WERI-Rb-1 (cell line): ENCODE data around the gene LILRB5.
"Not testable (repeated sequence)": the region's sequence is repeated elsewhere in the genome, so short reads cannot be mapped to it uniquely, and the experiment has no call there.

Experiments
- DNase-seq: peaks from one replicate; pipeline ENCODE4 v3.0.0-alpha.2; 2020
- H3K27ac ChIP-seq: fragments of 250-450 bp; sonication (Bioruptor Pico); 2 replicates; pipeline ENCODE4 v1.5.1; 2020; ENCODE audit warnings: mild to moderate bottlenecking, moderate library complexity
- H3K27me3 ChIP-seq: fragments of 250-450 bp; sonication (Bioruptor Pico); 2 replicates; pipeline ENCODE4 v1.5.1; 2021; ENCODE audit warnings: mild to moderate bottlenecking, low read depth, moderate library complexity; ENCODE audit not compliant: insufficient read depth, severe bottlenecking
- H3K36me3 ChIP-seq: fragments of 250-450 bp; sonication (Bioruptor Pico); 2 replicates; pipeline ENCODE4 v1.5.1; 2020; ENCODE audit warnings: mild to moderate bottlenecking, moderate library complexity
- H3K4me3 ChIP-seq: 2 replicates; pipeline ENCODE4 v1.5.1; 2011; ENCODE audit warnings: low read depth, mild to moderate bottlenecking, control low read depth, low read length
- H3K9me3 ChIP-seq: fragments of 250-450 bp; sonication (Bioruptor Pico); 2 replicates; pipeline ENCODE4 v1.5.1; 2021; ENCODE audit warnings: mild to moderate bottlenecking, moderate library complexity; ENCODE audit not compliant: severe bottlenecking
- CTCF ChIP-seq: IDR thresholded peaks from 2 replicates; pipeline ENCODE4 v1.5.1; 2011; ENCODE audit warnings: low read depth, mild to moderate bottlenecking, control low read depth, inconsistent platforms, low read length

LILRB5 gene

GRCh38 chr19:54252845-54253244, 4.2 kb downstream of the LILRB5 start:
- no peaks in the 10 kb centered on the region for H3K36me3 ChIP-seq
- no peak for DNase-seq
- no peak for TF ChIP-seq CTCF
- peaks cover 81% of the 10 kb centered on the region for H3K27me3 ChIP-seq
- no peak overlapping the region for H3K4me3 ChIP-seq
- no peak overlapping the region for H3K27ac ChIP-seq
- H3K9me3 ChIP-seq: no peaks in the 10 kb centered on the region

DNA sequence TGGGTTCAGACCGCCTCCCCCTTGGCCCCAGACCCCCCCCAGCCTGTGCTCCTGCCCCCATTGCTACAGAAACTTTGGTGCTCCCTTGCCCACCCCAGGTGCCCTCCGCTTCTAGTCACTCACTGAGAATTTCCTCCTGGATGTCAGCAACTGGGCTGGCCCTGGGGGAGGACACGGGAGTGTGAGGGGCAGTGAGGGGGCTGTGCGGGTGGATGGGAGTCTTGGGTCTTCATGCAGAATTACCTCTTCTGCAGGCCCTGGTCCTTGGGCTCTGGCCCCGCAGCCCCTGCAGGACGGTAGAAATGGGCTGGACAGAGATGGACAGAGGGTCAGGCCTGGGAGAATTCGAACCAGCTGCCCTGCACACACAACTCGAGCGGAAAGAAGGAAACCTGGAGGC, 4.8 kb downstream of the LILRB5 start:
- Histone ChIP-seq H3K9me3 (no peaks in the 10 kb centered on the region), H3K27ac (no peak overlapping the region), H3K27me3 (peaks cover 81% of the 10 kb centered on the region), H3K36me3 (no peaks in the 10 kb centered on the region), H3K4me3 (no peak overlapping the region)
- DNase-seq: no peak
- no peak for TF ChIP-seq CTCF

DNA sequence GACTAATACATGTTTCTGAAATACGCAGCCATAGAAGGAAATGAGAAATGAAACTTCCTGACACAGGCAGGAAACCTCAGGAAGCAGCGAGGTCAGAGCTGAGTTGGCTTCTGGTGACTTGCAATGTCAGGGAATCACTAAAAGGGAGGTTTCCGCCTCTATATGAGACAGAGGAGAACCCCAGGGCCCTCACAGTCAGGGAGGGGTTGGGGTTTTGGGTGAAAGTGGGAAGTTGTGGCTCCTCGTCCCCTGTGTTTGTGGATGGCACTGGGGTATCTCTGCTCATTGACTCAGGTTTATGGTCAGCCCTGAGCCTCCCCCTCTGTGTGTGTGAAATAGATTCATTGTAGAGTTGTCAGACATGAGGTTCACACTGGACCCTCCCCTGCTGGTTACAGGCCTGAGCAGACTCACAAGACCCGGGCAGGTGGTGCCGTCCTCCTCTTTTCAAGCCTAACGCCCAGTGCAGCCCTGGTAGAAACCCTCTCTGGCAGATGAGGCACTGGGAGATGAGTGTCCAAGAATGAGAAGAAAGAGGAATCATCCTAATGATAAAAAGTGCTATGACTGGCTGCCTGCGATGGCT, 9.0 kb downstream of the LILRB5 start:
- no peak for DNase-seq
- H3K27ac ChIP-seq: no peak overlapping the region
- no peaks in the 10 kb centered on the region for H3K9me3 ChIP-seq
- TF ChIP-seq CTCF: no peak
- H3K4me3 ChIP-seq: no peak overlapping the region
- no peaks in the 10 kb centered on the region for H3K36me3 ChIP-seq
- H3K27me3 ChIP-seq: peaks cover 62% of the 10 kb centered on the region

DNA sequence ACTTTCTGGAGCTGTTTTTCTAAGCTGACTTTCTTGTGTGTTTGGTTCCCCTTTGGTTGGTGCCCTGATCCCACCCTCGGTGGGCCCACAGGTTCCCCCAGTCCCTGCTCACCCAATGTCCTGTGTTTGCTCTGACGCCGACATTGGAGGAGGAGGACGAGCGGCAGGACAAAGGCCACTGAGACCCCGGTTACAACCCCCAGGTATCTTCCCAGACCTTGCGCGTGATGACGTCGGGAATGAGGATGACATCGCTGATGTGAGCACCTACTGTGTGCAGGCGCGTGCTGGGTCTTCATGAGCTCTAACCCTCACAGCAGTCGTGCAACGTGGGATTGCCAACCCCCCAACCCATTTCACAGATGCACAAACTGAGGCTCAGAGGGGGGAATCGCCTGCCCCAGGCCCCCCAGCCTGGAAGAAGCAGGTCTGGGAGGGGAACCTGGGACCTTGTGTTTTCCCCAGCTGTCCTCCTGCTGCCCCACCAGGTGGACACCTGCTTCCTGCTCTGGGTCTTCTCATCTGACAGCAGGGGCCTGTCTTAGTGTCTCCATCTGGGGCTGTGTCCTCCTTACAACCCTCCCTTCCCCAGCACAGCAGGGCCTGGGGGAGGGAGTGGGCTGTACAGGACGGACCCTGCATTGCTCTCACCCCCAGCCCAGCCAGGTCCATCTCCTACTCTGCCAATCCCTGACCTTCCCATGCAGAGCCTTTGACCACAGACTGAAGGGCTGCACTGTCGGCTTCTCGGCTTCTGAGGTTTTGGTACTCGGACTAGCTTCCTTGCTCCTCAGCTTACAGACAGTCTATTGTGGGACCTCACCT, 9.8 kb downstream of the LILRB5 start:
- TF ChIP-seq CTCF: no peak
- Histone ChIP-seq H3K27ac (no peak overlapping the region), H3K4me3 (no peak overlapping the region)

DNA sequence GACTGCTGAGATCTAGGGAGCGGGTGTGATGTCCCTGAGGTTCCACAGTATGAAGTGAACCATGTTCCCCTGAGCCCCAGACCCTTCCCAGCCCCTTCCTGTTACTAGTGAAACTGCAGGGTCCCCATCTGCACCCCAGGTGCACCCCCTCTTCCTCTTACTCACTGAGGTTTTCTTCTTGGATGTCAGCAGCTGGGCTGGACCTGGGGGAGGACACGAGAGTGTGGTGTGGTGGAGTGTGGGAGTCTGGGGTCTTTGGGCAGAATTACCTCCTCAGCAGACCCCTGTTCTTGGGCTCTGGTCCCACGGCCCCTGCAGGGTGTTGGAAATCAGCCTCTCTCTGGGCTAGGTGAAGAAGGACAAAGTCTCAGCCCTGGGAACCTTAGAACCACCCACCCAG, 11.1 kb downstream of the LILRB5 start:
- H3K36me3 ChIP-seq: no peaks in the 10 kb centered on the region
- no peaks in the 10 kb centered on the region for H3K9me3 ChIP-seq
- peaks cover 49% of the 10 kb centered on the region for H3K27me3 ChIP-seq
- H3K4me3 ChIP-seq: no peak overlapping the region
- no peak for TF ChIP-seq CTCF
- no peak for DNase-seq
- no peak overlapping the region for H3K27ac ChIP-seq

More for the DNA sequence above, 9.8 kb downstream of the LILRB5 start:
- peaks cover 54% of the 10 kb centered on the region for H3K27me3 ChIP-seq
- no peaks in the 10 kb centered on the region for H3K9me3 ChIP-seq
- H3K36me3 ChIP-seq: no peaks in the 10 kb centered on the region
- no peak for DNase-seq

- H3K4me3 ChIP-seq, DNase-seq, H3K36me3 ChIP-seq, H3K9me3 ChIP-seq, H3K27ac ChIP-seq: not testable (repeated sequence)
- H3K27me3 ChIP-seq: peaks cover 39% of the 10 kb centered on the region
These were observed 13.3 kb downstream of the LILRB5 start for GRCh38 chr19:54243809-54244208.

DNA sequence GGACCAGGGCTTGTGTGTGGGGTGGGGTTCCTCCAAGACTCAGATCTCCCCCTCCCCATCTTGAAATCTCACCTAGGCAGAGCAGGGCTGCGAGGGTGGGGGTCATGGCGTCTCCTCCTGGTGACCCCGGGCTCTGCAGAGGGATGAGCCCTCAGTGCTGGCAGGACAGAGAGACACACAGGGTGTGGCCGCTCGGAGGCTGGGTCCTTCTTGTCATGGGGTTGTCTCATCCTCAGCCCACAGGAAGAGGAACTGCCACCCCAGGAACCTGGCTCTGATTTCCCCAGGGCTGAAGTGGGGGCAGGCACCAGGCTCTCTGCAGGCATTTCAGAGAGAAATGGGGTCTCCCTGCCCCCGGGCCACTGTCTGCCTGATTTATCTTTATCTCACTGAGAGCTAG, 14.4 kb downstream of the LILRB5 start, which contains the start of gene LILRA6:
Gene LILRA6, minus strand, starts transcription at position 145 of the 400 bp plus-strand sequence.
- DNase-seq, H3K36me3 ChIP-seq, H3K4me3 ChIP-seq, H3K9me3 ChIP-seq, H3K27ac ChIP-seq: not testable (repeated sequence)
- peaks cover 43% of the 10 kb centered on the region for H3K27me3 ChIP-seq

GRCh38 chr19:54242234-54242633, 14.8 kb downstream of the LILRB5 start:
- DNase-seq: not testable (repeated sequence)

More at GRCh38 chr19:54242234-54242633, 14.8 kb downstream of the LILRB5 start:
- H3K36me3 ChIP-seq, H3K9me3 ChIP-seq, H3K27ac ChIP-seq, H3K4me3 ChIP-seq: not testable (repeated sequence)
- peaks cover 43% of the 10 kb centered on the region for H3K27me3 ChIP-seq
